ENCODE data around the gene COL4A2.
A peak's percentile ranks its signal among the peaks of the same experiment; 100 is the strongest.

The COL4A2 gene

GRCh38 chr13:110359840-110360301, 52.8 kb downstream of the COL4A2 start:
- no peak for DNase-seq

GRCh38 chr13:110360598-110360997, 53.5 kb downstream of the COL4A2 start:
- DNase-seq, result no peak

- no peak for DNase-seq
Observed at GRCh38 chr13:110361365-110361911, 54.4 kb downstream of the COL4A2 start.

GRCh38 chr13:110363010-110363409, 55.9 kb downstream of the COL4A2 start:
- DNase-seq, result no peak

GRCh38 chr13:110364081-110364480, 57.0 kb downstream of the COL4A2 start:
- no peak for DNase-seq

GRCh38 chr13:110365876-110366275, 58.8 kb downstream of the COL4A2 start:
- no peak for DNase-seq

GRCh38 chr13:110366733-110367132, 59.6 kb downstream of the COL4A2 start:
- no peak for DNase-seq

- no peak for DNase-seq
Observed at GRCh38 chr13:110367620-110368019, 60.5 kb downstream of the COL4A2 start.

- no peak for DNase-seq
Observed at GRCh38 chr13:110368408-110368807, 61.3 kb downstream of the COL4A2 start.

GRCh38 chr13:110369400-110369799, 62.3 kb downstream of the COL4A2 start:
- DNase-seq, result no peak

GRCh38 chr13:110371550-110372465, 64.7 kb downstream of the COL4A2 start:
- DNase-seq, result peak; percentile 47

GRCh38 chr13:110372676-110373075, 65.6 kb downstream of the COL4A2 start:
- DNase-seq, result no peak

GRCh38 chr13:110373617-110374016, 66.5 kb downstream of the COL4A2 start:
- no peak for DNase-seq

GRCh38 chr13:110374431-110375370, 67.6 kb downstream of the COL4A2 start:
- DNase-seq, result no peak

- DNase-seq, result no peak
Observed at GRCh38 chr13:110376120-110376519, 69.0 kb downstream of the COL4A2 start.

- no peak for DNase-seq
Observed at GRCh38 chr13:110377178-110377825, 70.2 kb downstream of the COL4A2 start.

- no peak for DNase-seq
Observed at GRCh38 chr13:110377826-110378201, 70.7 kb downstream of the COL4A2 start.

GRCh38 chr13:110379358-110379757, 72.3 kb downstream of the COL4A2 start:
- DNase-seq, result no peak

GRCh38 chr13:110379905-110380341, 72.8 kb downstream of the COL4A2 start:
- DNase-seq, result no peak

GRCh38 chr13:110380359-110381028, 73.4 kb downstream of the COL4A2 start:
- DNase-seq, result no peak

GRCh38 chr13:110381029-110381360, 73.9 kb downstream of the COL4A2 start:
- DNase-seq, result no peak

GRCh38 chr13:110382229-110382628, 75.1 kb downstream of the COL4A2 start:
- peak; percentile 57 for DNase-seq
